UCSD-AML1 (cell line): ENCODE data around the gene CEP85L.
A peak's percentile ranks its signal among the peaks of the same experiment; 100 is the strongest.

Source experiments
- DNase-seq: peaks from one replicate; lab custom pipeline; 2025; ENCODE audit not compliant: unreplicated experiment; lab: John Stamatoyannopoulos, UW

Gene CEP85L

DNA sequence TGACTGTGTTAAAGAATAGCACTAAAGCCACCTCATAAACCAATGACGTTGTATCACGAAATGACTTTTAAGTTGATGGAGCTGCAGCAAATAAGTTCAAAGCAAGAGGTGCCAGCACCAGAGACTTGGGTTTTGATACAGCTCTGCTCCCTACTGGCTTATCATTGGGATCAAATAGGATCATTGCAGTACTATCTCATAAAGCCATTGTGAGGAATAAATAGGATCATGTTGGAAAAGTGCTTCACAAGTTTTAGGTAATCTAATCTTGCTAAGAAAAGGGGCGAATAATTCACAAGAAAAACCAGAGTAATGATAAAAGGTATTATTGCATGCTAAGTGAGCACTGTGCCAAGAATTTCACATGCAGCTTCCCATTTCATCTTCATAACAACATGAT is 10.4 kb upstream of the CEP85L start:
- no peak for DNase-seq

DNA sequence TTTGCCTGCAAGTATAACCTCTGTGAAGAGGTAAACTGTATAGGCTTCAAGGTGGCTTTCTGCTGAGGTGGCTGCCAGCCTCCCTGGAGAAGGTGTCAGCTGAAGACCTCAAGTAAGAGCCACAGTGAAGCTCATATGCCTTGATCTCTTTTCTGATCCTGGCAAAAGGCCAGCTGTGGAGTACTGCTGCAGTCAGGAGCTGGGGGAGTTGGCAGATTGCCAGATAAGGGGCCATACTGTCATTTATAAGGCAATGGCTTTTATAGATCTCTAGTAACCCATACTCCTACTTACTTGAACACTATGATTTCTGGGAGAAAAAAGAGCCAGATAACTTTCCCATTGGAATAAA is 8.8 kb upstream of the CEP85L start:
- no peak for DNase-seq

DNA sequence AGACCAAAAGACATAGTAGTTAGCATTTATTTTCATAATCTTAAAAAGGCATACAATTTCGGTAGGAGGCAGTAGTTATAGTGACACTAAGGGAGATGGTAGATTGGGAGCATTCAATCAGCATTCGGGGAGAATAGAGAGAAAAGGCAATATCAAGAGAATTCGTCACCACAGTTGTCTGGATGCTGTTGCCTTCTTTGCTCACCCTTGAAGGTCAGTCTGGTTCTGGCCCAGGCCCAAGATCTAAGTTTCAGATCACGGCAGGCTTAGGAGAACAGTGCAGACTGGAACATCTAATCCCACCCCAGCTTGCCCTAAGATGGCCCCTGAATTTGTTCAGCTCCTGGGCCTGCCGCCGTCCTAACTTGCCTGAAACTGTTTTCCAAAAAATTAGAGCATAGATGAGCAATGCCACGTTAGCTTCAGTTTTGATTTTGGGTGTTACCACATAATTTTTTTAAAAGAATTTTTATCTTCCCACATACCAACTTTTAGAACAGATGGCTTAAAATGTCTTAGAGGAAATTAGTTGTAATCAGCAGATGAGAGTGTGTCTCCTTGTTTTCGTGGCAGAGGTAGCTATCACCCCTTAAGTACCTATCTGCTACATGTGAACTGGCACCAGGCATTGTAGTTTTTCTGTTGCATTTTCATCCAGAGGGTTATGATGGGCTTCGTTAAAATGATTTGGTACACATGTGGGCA is 8.3 kb upstream of the CEP85L start:
- DNase-seq, result no peak

DNA sequence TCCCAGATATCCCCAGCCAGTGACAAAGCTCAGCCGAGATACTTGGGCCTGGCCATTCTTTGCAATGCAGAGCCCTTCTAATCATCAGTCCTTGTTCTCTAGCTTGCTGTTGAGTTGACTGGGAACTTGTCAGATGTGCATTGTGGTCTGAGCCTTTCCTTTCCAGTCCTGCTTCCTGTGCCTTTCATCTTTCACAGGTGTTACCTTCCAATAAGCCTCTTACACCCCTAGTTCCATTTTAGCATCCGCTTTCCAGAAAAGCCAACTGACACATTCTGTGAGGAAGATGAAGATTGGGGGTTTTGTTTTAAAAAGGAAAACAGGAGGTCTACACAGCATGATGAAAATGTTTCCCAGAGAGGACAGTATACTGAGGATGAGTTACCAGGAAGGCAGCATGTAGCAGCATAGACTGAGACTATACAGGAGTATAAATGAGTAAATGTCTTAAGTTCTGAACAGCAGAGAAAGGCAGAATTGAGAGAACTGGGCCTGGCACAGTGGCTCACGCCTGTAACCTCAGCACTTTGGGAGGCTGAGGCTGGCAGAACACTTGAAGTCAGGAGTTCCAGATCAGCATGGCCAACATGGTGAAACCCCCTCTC is 5.6 kb upstream of the CEP85L start:
- no peak for DNase-seq

DNA sequence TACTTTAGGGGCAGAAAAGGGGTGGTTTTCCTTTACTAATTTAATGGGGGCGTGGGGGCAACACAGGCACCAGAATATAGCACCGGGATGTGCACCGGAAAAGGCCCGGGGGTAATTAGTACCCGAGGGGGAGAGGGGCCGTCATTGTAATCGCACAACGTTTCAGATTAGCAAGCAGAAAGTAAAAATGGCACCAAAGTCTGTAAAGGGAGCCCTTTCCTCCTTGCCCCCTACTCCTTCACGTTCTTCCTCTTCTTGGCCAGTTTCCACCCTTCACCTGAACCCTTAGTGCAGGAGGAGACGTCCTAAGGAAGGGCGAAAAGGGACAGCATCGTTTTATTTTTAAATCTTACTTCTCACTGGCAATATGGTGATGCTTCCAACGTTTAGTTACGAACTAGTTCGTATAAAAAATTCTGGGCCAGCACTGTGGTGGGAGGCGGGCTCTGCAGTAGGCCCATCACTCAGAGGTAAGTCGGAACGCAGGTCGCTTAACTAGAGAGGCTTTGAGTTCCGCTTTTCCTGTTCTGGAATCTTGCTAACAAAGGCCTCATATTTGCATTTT is 742 bp upstream of the CEP85L start:
- DNase-seq, result no peak

DNA sequence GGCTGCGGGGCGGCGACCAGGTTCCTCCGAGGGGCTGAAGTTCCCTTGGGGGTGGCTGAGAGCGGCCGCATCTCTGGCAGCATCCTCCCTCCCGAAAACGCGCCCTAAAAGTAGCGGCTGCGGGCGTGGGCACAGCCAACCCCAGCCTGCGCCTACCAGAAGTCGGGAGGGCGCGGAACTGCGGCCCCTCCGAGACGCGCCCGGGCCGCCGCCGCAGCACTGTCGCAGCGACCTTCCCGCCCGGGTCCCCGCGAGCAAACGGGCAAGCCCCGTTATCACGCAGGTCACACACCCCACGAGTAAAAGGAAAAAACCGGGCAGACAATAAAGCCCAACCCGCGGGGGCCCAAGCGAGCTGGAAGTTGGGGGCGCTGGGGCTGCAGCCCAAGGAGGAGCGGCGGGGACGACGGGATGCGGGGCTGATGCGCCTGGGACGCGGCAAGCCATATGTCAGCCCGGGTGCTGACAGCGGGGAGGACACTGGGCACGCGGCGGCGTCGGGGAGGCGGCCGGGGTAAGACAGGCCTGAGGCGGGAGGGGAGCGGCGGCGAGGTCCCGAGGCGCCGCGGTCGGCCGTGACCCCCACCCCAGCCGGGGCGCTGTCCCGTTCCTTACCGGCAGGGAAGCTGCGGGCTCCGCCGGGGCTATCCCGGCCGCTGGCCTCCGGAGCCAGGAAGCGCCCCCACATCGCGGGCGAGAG is 659 bp downstream of the CEP85L start:
- DNase-seq, result peak; percentile 14

GRCh38 chr6:118649918-118650581 is 1.3 kb downstream of the CEP85L start:
- no peak for DNase-seq

- no peak for DNase-seq
These were observed 2.4 kb downstream of the CEP85L start for GRCh38 chr6:118648866-118649554.

DNA sequence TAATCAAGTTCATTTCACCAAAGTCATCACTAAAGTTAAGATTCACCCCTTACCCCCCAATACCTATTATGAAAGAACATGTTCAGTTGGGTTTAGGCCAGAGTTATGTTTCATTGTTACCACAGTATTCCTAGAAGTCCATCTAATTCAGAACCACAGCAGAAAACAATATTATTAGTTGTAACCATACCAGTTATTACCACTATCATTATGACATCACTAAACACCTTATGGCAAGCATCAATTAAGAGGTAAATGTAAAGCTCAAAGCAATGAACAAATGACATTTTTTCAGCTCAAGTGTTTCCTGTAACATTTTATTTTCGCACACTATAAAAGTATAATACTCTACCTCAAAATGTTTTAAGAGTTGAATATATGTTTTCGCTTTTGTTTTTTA is 4.4 kb downstream of the CEP85L start:
- DNase-seq, result no peak

DNA sequence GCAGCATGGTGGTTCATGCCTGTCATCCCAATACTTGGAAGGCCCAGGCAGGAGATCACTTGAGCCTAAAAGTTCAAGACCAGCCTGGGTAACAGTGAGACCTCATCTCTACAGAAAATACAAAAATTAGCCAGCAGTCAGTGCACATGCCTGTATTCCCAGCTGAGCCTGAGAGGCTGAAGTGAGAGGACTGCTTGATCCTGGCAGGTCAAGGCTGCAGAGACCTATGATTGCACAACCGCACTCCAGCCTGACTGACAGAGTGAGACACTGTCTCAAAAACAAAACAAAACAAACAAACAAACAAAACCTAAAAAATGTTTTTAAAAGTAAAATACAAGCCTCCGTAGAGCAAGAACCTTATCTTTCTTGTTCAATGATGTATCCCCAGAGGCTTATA is 6.0 kb downstream of the CEP85L start:
- no peak for DNase-seq

GRCh38 chr6:118644007-118644406 is 7.4 kb downstream of the CEP85L start:
- no peak for DNase-seq

DNA sequence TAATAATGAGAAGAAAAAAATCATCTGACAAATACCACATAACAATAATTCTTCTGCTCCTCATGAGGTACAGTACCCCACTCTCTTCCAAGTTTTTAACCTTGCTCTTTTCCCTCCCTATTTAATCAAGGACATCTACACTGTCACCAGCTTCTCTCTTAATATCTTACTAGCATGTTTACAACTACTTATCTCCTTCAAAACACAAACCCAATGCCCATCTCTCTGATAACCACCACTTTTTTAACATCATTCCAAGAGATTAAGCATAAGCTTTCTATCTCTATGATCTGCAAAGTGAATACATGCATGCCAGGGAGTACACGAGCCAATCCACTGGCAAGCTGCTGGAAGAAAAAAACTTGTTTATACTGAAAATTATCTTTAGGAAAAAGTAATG is 10.3 kb downstream of the CEP85L start:
- DNase-seq, result no peak

- DNase-seq, result no peak
These were observed 12.1 kb downstream of the CEP85L start for GRCh38 chr6:118639054-118639964.

DNA sequence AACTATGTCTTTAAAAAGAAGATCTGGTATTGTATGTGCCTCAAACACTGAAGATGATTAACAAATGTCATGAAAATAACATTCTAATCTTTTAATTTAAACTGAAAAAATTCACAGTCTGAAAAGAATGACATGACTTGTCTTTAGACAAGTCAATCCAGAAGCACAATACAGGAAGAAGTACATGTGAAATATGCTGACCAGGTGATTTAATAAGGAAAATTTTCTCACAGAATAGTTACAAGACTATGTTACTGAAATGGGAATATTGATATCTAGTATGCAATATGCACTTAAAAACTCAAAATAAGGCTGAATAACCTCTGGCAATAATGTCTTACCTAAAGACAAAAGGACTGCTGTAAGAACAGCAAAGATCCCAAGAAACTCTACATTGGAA is 13.1 kb downstream of the CEP85L start:
- no peak for DNase-seq

DNA sequence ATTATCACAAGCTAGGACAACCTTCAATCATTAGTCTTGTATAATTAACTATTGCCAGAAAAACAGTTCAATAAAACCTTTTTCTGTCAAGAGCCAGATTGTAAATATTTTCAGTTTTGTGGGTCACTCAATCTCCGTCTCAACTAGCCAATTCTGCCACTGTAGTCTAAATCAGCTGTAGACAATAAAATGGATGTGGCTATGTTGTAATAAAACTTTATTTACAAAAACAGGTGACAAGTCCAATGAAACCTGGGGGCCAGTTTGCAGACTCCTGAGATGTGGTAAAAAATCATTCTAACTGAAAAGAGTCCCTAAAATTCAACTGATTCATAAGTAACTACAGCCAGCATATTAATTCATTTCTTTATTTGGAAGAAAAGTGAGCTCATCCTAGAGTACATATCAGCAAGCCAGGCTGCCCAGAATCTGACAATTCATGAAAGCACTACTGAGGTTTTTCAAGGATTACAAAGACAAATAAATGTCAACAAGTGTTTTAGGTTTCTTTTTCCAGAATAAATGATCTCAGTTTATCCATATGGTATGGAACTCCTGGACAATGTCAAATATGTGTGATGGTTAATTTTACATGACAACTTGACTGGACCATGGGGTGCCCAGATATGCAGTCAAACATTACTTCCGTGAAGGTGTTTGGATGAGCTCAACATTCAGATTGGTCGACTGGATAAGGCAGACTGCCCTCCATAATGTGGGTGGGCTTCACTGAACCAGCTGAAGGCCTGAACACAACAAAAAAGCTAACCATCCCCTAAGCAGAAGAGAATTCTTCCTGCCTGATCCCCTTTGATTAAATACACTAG is 15.3 kb downstream of the CEP85L start:
- no peak for DNase-seq

DNA sequence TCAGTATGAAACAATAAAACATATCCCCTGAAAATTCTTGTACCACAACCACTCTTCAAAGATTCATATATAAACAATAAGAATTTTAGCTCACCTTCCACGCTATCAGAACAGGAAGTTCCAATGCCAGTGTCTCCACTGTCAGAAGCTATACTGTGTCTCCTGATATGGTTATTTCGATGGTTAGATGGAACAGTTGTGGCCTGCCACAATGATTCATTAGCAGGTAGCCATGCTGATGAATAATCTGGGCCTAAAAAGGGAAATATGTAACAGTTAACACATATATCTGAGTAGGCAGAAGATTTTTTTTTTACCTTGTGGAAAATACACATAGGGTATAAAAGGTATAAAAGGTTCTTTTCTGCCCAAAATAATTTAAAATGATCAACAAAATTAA is 19.0 kb downstream of the CEP85L start:
- no peak for DNase-seq

GRCh38 chr6:118630923-118631322 is 20.5 kb downstream of the CEP85L start:
- no peak for DNase-seq

- DNase-seq, result no peak
These were observed 21.3 kb downstream of the CEP85L start for GRCh38 chr6:118630067-118630466.

GRCh38 chr6:118627724-118628123 is 23.7 kb downstream of the CEP85L start:
- DNase-seq, result no peak
